Naive thymus-derived CD4-positive, alpha-beta T cell (primary cell): Measurements from ENCODE around the gene ASPSCR1. TPM values are rescaled to one million over a fixed set of nuclear protein-coding genes. Genes with fewer than 3 reads are reported as not detected.

ENCODE experiments used
- ATAC-seq: fragments of 150-1000 bp; cut with Tn5 transposase; 2 replicates; pipeline ENCODE4 v1.10.0; 2021; ENCODE audit warnings: mild to moderate bottlenecking, moderate library complexity
- CTCF ChIA-PET: fragments of 350-600 bp; sonication (Branson Sonifier 250); formaldehyde crosslinking; loops from one replicate; lab custom pipeline; 2021; ENCODE audit warnings: antibody characterized with exemption; lab: Charles Lee
- POLR2A ChIA-PET: fragments of 350-600 bp; sonication (Branson Sonifier 250); formaldehyde crosslinking; loops from one replicate; lab custom pipeline; 2021; ENCODE audit warnings: antibody characterized with exemption, inconsistent platforms; lab: Charles Lee
- DNase-seq, 9 donors: peaks; one replicate each; pipeline versions ENCODE4 v3.0.0 to v3.0.0-alpha.2; 2020 to 2022; ENCODE audit warnings: mixed read lengths in 1 of 9
- H3K27ac ChIP-seq: one replicate; pipeline ENCODE4 v1.7.0; 2013; ENCODE audit warnings: mild to moderate bottlenecking, low read depth, low read length, moderate library complexity
- H3K27me3 ChIP-seq, 2 donors: one replicate each; pipeline ENCODE4 v1.7.0; 2013; ENCODE audit warnings: low read length in 2 of 2, mild to moderate bottlenecking in 2 of 2, moderate library complexity in 2 of 2; ENCODE audit not compliant: control insufficient read depth in 2 of 2, insufficient read depth in 2 of 2
- H3K36me3 ChIP-seq, 3 experiments: 1 replicate in 2 of 3; 2 replicates in 1 of 3; pipeline ENCODE4 v1.7.0; 2013; ENCODE audit warnings: low read length in 3 of 3, mild to moderate bottlenecking in 3 of 3, moderate library complexity in 1 of 3; ENCODE audit not compliant: insufficient read depth in 3 of 3, control insufficient read depth in 2 of 3
- H3K4me1 ChIP-seq, 2 donors: one replicate each; pipeline ENCODE4 v1.7.0; 2013; ENCODE audit warnings: low read length in 2 of 2, mild to moderate bottlenecking in 2 of 2, moderate library complexity in 1 of 2; ENCODE audit not compliant: control insufficient read depth in 2 of 2, insufficient read depth in 2 of 2
- H3K4me3 ChIP-seq: 2 replicates; pipeline ENCODE4 v1.7.0; 2013; ENCODE audit warnings: mild to moderate bottlenecking, low read length
- H3K9me3 ChIP-seq, 3 experiments: 1 replicate in 2 of 3; 2 replicates in 1 of 3; pipeline ENCODE4 v1.7.0; 2013; ENCODE audit warnings: low read length in 3 of 3; ENCODE audit not compliant: control insufficient read depth in 2 of 3
- H3K27ac Mint-ChIP-seq, 9 donors: one replicate each; pipeline ENCODE4 v1.8.0; 2020 to 2022; ENCODE audit warnings: mixed read lengths in 9 of 9, mild to moderate bottlenecking in 8 of 9, moderate library complexity in 5 of 9, inconsistent platforms in 2 of 9
- H3K27me3 Mint-ChIP-seq, 5 donors: one replicate each; pipeline ENCODE4 v1.8.0; 2021 to 2022; ENCODE audit warnings: mixed read lengths in 5 of 5, mild to moderate bottlenecking in 1 of 5
- H3K36me3 Mint-ChIP-seq, 5 donors: one replicate each; pipeline ENCODE4 v1.8.0; 2020 to 2022; ENCODE audit warnings: mixed read lengths in 5 of 5, mild to moderate bottlenecking in 3 of 5, inconsistent platforms in 1 of 5
- H3K4me1 Mint-ChIP-seq, 7 donors: one replicate each; pipeline ENCODE4 v1.8.0; 2020 to 2022; ENCODE audit warnings: mixed read lengths in 7 of 7, mild to moderate bottlenecking in 3 of 7, inconsistent platforms in 1 of 7
- H3K4me3 Mint-ChIP-seq, 10 donors: one replicate each; pipeline ENCODE4 v1.8.0; 2020 to 2022; ENCODE audit warnings: mild to moderate bottlenecking in 10 of 10, mixed read lengths in 10 of 10, moderate library complexity in 6 of 10, inconsistent platforms in 2 of 10
- H3K9me3 Mint-ChIP-seq, 11 donors: one replicate each; pipeline ENCODE4 v1.8.0; 2020 to 2022; ENCODE audit warnings: mixed read lengths in 11 of 11, mild to moderate bottlenecking in 4 of 11, inconsistent platforms in 1 of 11, moderate library complexity in 1 of 11
- intact Hi-C, 2 donors: fragments of 100-400 bp; cut with micrococcal nuclease; formaldehyde crosslinking; loops; one replicate each; pipeline ENCODE4 v1.15.1; 2023
- polyA plus RNA-seq, 2 donors: library from polyadenylated mRNA; unstranded; fragments of 300-500 nt; fragmentation: Illumina TruSeq; gene quantifications; one replicate each; pipeline ENCODE4 v1.2.3, GENCODE V29; 2021
- total RNA-seq, 6 experiments: library from RNA in 5 of 6; stranded (reverse) in 5 of 6; gene quantifications; 1 replicate in 5 of 6; 2 replicates in 1 of 6; pipeline ENCODE4 v1.2.3 and lab custom pipeline; 2021 to 2026

ASPSCR1 gene
- total and polyA plus RNA-seq, 7 experiments from 2014 or later, result 24.2 to 46.7 (median 38.0) TPM

- Histone ChIP-seq H3K27me3 (no peaks in the 10 kb centered on the region), H3K4me3 (no peak overlapping the region), H3K27ac (no peak overlapping the region), H3K9me3 (no peaks in the 10 kb centered on the region), H3K4me1 (peaks cover 8 to 27% of the 10 kb centered on the region in 2 donors), H3K36me3 (peaks cover 0 to 65% (median 10%) of the 10 kb centered on the region in 3 experiments)
- CTCF ChIA-PET, result no interaction called here
- DNase-seq (no peak), ATAC-seq (no peak)
- POLR2A ChIA-PET, result interaction anchor here (0.8 kb wide), 1 partner anchor 9 kb away, joined by 4 read pairs; no protein-coding TSS in a partner anchor
- Mint-ChIP-seq H3K27me3 (no peaks in the 10 kb centered on the region), H3K27ac (peak overlapping the region in 2 of 9 donors; percentile 33 to 51), H3K36me3 (peaks cover 0 to 9% (median 0%) of the 10 kb centered on the region in 5 donors), H3K4me1 (peaks cover 0 to 18% (median 10%) of the 10 kb centered on the region in 7 donors), H3K4me3 (peak overlapping the region in 1 of 10 donors; percentile 44), H3K9me3 (no peaks in the 10 kb centered on the region)
- intact Hi-C loops, result no loop called here
Measured at GRCh38 chr17:82062076-82062983, 84.9 kb downstream of the ASPSCR1 start.

GRCh38 chr17:82062984-82063368 lies 85.5 kb downstream of the ASPSCR1 start:
- no peak for DNase-seq
- CTCF ChIA-PET, result no interaction called here
- no peak overlapping the region for H3K27ac Mint-ChIP-seq
- H3K27me3 Mint-ChIP-seq, result no peaks in the 10 kb centered on the region
- H3K4me3 Mint-ChIP-seq, result peak overlapping the region in 1 of 10 donors; percentile 44
- Histone ChIP-seq H3K27ac (no peak overlapping the region), H3K9me3 (no peaks in the 10 kb centered on the region), H3K27me3 (no peaks in the 10 kb centered on the region), H3K4me3 (no peak overlapping the region), H3K4me1 (peaks cover 8 to 27% of the 10 kb centered on the region in 2 donors), H3K36me3 (peaks cover 0 to 58% (median 7%) of the 10 kb centered on the region in 3 experiments)
- peaks cover 0 to 18% (median 10%) of the 10 kb centered on the region in 7 donors for H3K4me1 Mint-ChIP-seq
- peaks cover 0 to 5% (median 0%) of the 10 kb centered on the region in 5 donors for H3K36me3 Mint-ChIP-seq
- no peak for ATAC-seq
- POLR2A ChIA-PET, result interaction anchor here (1.7 kb wide), 1 partner anchor 64 kb away, joined by 6 read pairs; no protein-coding TSS in a partner anchor
- H3K9me3 Mint-ChIP-seq, result no peaks in the 10 kb centered on the region
- intact Hi-C loops, result no loop called here

GRCh38 chr17:82063424-82064415 lies 86.3 kb downstream of the ASPSCR1 start:
- CTCF ChIA-PET, result no interaction called here
- peak overlapping the region; percentile 47 to 81 (median 70) for H3K4me3 Mint-ChIP-seq

GRCh38 chr17:82064433-82065192 lies 87.2 kb downstream of the ASPSCR1 start:
- Histone ChIP-seq H3K4me3 (peak overlapping the region; percentile 62), H3K9me3 (no peaks in the 10 kb centered on the region), H3K4me1 (peaks cover 8 to 27% of the 10 kb centered on the region in 2 donors), H3K27ac (peak overlapping the region; percentile 86), H3K27me3 (no peaks in the 10 kb centered on the region), H3K36me3 (peaks cover 0 to 42% (median 6%) of the 10 kb centered on the region in 3 experiments)
- CTCF ChIA-PET, result interaction anchor here (1.0 kb wide), 1 partner anchor 27 kb away, joined by 3 read pairs; the partner anchor contains the start of gene DCXR
- peaks cover 0 to 18% (median 10%) of the 10 kb centered on the region in 7 donors for H3K4me1 Mint-ChIP-seq
- peak overlapping the region; percentile 47 to 81 (median 70) for H3K4me3 Mint-ChIP-seq
- H3K36me3 Mint-ChIP-seq, result peaks cover 0 to 4% (median 0%) of the 10 kb centered on the region in 5 donors
- DNase-seq (peak in 1 of 9 donors; percentile 7), ATAC-seq (no peak)
- intact Hi-C loops, result loop anchor here (1.0 kb wide), 6 partner anchors 13 to 62 kb away; partner anchors contain the start of genes DCXR (in 1 of the 2), FASN (in 1 of the 2), GPS1 (in 1 of the 2) and LRRC45 (in 1 of the 2)
- no peaks in the 10 kb centered on the region for H3K9me3 Mint-ChIP-seq
- peak overlapping the region in 7 of 9 donors; percentile 38 to 82 (median 62) for H3K27ac Mint-ChIP-seq
- no peaks in the 10 kb centered on the region for H3K27me3 Mint-ChIP-seq
- POLR2A ChIA-PET, result interaction anchor here (1.1 to 3.9 kb wide), 4 partner anchors 12 to 227 kb away, joined by 5 to 54 read pairs (median 6); partner anchors contain the start of genes CENPX, GPS1, LRRC45 and RFNG

More at GRCh38 chr17:82063424-82064415, 86.3 kb downstream of the ASPSCR1 start:
- POLR2A ChIA-PET, result interaction anchor here (1.7 to 3.9 kb wide), 2 partner anchors 11 to 63 kb away, joined by 6 to 54 read pairs; partner anchors contain the start of genes GPS1 and RFNG
- H3K4me3 ChIP-seq, result no peak overlapping the region
- intact Hi-C loops, result no loop called here
- H3K27me3 ChIP-seq, result no peaks in the 10 kb centered on the region
- peaks cover 0 to 51% (median 7%) of the 10 kb centered on the region in 3 experiments for H3K36me3 ChIP-seq
- Mint-ChIP-seq H3K36me3 (peaks cover 0 to 4% (median 0%) of the 10 kb centered on the region in 5 donors), H3K27ac (peak overlapping the region in 7 of 9 donors; percentile 21 to 76 (median 57)), H3K9me3 (no peaks in the 10 kb centered on the region), H3K4me1 (peaks cover 0 to 18% (median 10%) of the 10 kb centered on the region in 7 donors), H3K27me3 (no peaks in the 10 kb centered on the region)
- peaks cover 8 to 27% of the 10 kb centered on the region in 2 donors for H3K4me1 ChIP-seq
- peak in 1 of 9 donors; percentile 7 for DNase-seq
- H3K9me3 ChIP-seq, result no peaks in the 10 kb centered on the region
- peak overlapping the region; percentile 19 for H3K27ac ChIP-seq
- ATAC-seq, result no peak

GRCh38 chr17:82065193-82065637 lies 87.8 kb downstream of the ASPSCR1 start:
- Histone ChIP-seq H3K36me3 (peaks cover 0 to 36% (median 4%) of the 10 kb centered on the region in 3 experiments), H3K9me3 (no peaks in the 10 kb centered on the region), H3K4me1 (peaks cover 8 to 27% of the 10 kb centered on the region in 2 donors), H3K27me3 (no peaks in the 10 kb centered on the region), H3K27ac (peak overlapping the region; percentile 86), H3K4me3 (peak overlapping the region; percentile 62)
- CTCF ChIA-PET, result interaction anchor here (0.6 to 1.0 kb wide), 2 partner anchors 28 to 479 kb away, joined by 3 read pairs; partner anchors contain the start of gene DCXR
- POLR2A ChIA-PET, result interaction anchor here (1.1 to 3.9 kb wide), 7 partner anchors 13 to 227 kb away, joined by 5 to 54 read pairs (median 5); partner anchors contain the start of genes CENPX, GPS1, LRRC45 and RFNG
- Mint-ChIP-seq H3K27ac (peak overlapping the region in 5 of 9 donors; percentile 41 to 82 (median 60)), H3K27me3 (no peaks in the 10 kb centered on the region), H3K9me3 (no peaks in the 10 kb centered on the region), H3K36me3 (peaks cover 0 to 1% (median 0%) of the 10 kb centered on the region in 5 donors), H3K4me3 (peak overlapping the region in 9 of 10 donors; percentile 25 to 81 (median 71)), H3K4me1 (peaks cover 0 to 18% (median 10%) of the 10 kb centered on the region in 7 donors)
- ATAC-seq, result peak; percentile 65
- peak in 1 of 9 donors; percentile 9 for DNase-seq
- intact Hi-C loops, result loop anchor here (1.0 kb wide), 6 partner anchors 14 to 61 kb away; partner anchors contain the start of genes DCXR (in 1 of the 2), FASN (in 1 of the 2), GPS1 (in 1 of the 2) and LRRC45 (in 1 of the 2)
